EL (cell line): ENCODE data around the gene APCDD1L.
A peak's percentile ranks its signal among the peaks of the same experiment; 100 is the strongest.

Experiments
- DNase-seq: peaks from one replicate; pipeline ENCODE4 v3.0.0-alpha.2; 2016

Gene APCDD1L

DNA sequence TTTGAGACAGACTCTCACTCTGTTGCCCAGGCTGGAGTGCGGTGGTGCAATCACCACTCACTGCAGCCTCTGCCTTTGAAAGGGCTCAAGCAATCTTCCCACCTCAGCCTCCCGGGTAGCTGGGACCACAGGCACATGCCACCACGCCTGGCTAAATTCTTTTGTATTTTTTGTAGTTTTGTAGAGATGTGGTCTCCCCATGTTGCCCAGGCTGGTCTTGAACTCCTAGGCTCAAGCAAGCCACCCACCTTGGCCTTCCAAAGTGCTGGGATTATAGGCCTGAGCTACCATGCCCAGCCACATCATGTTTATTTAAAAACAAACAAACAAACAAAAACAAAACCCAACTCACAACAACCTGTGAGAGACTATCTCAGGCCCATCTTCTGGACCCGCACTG is 29.7 kb upstream of the APCDD1L start:
- no peak for DNase-seq

DNA sequence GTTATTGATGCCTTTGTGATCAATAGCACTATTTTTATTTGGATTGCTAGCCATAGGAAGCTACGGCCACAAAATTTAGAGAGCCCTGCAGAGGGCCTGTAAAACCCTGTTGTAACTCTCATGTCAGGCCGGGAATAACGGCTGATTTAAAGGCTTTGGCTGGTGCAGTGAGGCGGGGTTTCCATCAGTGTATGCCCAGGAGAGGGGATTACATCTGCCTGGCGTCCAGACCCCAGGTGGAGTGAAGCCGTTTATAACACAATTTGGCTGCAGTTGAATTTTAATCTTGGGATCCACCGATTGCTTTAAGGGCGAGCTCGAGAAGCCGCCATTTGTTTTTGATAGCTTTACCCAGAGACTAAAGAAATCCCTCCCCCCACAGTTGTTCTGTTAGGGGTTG is 29.1 kb upstream of the APCDD1L start:
- DNase-seq, result no peak

DNA sequence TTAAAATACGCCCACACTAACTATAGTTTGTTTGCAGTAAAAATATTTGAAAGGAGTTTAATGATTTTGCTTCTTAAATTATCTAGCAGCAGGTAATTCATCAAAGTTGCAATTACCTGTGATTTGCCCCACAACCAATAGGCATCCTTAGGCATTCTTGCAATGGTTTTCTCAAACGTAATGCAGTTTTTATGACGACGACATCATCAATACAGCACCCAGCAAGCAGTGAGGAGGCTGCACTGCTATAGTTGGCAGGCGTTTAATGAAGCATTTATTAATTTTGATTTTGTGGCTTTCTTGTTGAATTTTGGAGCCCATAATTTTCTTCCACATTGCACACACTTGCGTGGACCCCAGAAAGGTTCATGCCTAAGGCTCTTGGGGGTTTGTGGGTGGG is 28.1 kb upstream of the APCDD1L start:
- no peak for DNase-seq

DNA sequence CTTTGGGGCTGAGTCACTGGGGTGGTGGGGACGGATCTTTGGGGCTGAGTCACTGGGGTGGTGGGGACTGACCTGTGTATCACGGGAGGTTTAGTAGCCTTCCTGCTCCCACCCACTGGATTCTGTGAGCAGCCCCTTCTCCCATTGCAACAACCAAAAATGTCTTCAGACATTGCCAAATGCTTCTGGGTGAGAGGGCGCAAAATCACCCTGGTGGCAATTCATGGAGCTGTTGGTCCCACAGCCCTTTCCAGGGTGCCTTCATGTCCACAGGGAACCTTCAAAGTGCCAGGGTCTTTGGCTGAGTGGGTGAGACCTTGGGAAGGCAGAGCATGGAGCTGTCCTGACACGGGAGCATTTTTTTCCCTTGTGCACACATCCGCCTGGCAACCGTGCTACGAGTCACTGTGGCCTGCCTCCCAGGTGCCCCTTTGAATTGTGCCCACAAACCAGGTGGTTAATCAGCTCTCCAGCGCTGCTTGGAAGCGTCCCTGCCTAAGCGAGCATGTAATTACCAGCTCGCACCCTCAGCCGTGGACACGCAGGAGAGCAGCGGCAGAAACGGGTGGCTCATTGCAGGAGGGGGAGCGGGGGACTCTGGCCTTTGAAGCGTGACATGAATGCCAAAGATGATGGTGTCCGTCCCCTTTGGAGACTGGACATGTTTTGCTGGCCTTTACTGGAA is 27.4 kb upstream of the APCDD1L start:
- peak; percentile 48 for DNase-seq

DNA sequence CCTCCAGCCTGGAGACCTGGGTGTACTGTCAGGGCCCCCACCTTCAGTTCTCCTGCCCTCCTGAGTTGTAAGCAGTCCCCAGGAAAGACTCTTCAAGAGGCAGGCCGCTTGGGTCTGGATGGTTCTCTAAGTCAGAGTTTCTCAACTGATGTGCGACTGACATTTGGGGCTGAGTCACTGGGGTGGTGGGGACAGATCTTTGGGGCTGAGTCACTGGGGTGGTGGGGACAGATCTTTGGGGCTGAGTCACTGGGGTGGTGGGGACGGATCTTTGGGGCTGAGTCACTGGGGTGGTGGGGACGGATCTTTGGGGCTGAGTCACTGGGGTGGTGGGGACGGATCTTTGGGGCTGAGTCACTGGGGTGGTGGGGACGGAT is 26.8 kb upstream of the APCDD1L start:
- peak; percentile 64 for DNase-seq

DNA sequence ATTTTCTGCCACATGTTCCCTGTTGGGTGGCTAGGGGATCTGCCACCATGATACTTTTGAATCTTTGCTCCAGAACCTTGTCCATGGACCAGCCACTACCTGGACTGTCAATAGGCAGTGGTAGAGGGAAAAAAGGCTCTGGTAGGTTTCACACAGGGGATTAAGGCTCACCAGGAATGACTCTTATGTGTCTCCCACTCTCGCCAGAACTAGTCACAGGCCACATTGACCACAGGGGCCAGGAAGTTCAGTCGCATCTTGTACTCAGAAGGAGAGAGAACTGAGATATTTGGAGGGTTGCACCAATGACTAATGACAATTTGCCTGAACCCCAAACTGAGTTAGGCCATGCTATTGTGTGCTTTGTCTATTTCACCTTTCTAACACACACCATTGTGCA is 23.6 kb upstream of the APCDD1L start:
- peak; percentile 72 for DNase-seq

DNA sequence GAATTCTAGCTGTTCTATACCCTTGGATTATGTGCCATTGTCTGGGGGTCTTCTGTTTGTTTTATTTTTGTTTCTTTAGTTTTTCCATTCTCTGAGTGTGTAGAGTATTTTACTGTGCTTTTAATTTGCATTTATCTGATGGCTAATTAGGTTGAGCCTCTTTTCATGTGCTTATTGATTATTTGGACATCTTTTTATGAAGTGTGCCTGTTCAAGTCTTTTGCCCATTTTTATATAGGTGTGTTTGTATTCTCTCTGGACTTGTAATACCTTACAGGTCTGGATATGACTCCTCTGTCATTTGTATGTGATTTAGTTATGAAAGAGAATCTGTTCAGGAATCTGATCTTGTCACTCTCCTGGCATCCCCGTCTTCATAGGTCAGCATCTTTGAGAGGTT is 22.6 kb upstream of the APCDD1L start:
- DNase-seq, result no peak

DNA sequence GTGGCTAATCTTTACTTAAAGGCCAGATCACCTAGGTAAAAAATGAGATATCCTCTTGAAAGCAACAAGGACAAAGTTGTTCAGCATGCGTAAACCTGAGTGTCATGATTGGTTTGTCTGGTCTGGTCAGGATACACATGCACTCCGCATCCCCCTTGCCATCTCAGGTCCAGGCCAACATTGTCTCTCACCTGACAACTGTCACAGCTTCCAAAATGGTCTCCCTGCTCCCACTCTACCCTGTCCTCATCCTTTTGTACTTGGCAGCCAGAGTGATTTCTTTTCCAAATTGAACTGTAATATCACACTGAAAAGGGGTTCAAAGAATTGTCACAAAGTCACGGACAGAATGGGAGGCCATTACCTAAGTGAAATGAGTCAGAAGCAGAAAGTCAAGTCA is 21.1 kb upstream of the APCDD1L start:
- DNase-seq, result no peak

DNA sequence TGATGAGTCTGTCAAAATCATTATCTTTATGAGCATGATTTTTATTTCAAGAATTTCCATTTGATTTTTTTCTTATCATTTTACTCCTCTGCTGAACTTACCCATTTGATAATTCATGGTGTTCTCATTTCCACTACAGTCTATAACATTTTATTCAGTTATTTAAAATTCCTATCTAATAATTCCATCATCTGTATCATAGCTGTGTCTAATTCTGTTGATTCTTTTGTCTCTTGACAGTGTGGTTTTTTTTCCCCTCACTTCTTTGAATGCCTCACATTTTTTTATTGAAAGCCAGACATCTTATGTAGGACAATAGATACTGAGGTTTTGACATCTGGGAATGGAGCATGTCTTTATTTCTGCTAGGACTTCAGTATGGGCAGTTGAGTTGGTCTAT is 16.5 kb upstream of the APCDD1L start:
- no peak for DNase-seq

DNA sequence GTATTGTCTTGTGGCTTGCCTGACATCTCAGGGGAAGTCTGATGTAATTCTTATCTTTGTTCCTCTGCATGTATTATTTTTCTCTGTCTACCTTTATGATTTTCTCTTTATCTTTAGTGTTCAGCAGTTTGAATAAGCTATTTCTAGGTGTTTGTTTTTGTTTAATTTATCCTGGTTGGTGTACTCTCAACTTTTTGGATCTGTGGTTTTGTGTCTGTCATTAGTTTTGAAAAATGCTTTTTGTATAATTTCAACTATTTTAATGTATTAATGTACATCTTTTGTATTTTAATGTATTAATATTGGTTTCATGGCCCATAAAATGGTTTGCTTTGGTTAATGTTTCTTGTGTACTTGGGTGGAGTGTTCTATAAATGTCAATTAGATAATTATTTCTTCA is 15.9 kb upstream of the APCDD1L start:
- no peak for DNase-seq

DNA sequence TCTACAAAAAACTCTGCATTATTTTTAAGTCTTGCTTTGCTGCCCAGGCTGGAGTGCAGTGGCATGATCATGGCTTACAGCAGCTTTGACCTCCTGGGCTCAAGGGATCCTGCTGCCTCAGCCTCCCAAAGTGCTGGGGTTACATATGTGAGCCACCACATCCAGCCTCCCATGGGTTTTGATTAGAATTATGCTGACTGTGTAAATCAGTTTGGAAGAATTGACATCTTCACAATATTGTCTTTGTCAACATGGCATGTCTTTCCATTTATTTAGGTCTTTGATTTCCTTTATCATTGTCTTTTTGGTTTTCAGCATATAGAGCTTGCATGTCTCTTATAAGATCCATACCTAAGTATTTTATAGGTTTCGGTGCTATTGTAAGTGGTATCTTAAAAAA is 13.2 kb upstream of the APCDD1L start:
- no peak for DNase-seq

DNA sequence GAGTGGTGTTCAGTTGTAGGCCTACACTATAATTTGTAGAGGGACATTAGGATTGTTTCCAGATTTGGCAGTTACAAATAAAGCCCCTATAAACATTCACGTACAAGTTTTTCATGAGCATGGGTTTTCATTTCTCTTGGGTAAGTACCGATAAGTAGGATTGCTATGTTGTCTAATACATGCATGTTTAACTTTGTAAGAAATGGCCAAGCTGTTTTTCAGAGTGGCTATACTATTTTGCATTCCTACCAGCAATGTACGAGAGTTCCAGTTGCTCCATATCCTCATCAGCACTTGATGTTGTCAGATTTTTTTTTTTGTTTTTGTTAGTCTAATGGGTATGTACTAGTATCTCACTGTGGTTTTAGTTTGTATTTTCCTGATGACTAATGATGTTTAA is 11.2 kb upstream of the APCDD1L start:
- DNase-seq, result no peak

DNA sequence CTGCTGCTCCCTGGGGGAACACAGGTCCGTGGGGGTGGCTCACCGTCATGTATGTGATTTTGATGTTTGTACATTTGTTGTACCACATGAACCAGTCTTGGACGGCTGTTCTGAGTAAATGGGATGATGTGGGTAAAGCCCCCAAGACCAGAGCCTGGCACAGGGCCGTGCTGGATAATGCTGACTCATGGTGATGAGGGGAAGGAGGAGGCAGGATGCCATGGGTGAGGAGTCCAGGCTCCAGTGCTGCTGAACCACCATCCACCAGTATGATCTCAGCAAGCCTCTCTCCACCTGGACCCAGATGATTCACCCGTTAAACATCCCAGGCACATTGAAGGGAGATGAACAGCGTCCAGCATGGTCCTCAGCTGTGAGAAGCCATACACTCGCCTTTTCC is 9.6 kb upstream of the APCDD1L start:
- DNase-seq, result peak; percentile 93

DNA sequence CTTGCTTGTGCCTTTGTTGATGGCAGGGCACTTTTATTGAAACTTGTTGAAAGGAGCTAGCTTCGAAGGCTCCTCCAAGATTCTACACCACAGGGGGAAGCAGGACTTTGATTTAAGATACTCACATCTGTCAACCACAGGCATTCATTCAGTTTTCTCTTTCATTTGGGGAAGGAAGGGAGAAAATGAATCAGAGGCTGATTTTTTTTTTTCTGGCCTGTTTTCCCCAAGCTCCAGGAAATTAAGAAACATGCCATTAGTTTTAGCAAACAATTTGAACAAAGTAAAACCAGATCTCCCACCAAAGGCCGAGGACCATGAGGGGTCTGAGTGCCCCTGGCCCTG is 8.7 kb upstream of the APCDD1L start:
- DNase-seq, result peak; percentile 51

DNA sequence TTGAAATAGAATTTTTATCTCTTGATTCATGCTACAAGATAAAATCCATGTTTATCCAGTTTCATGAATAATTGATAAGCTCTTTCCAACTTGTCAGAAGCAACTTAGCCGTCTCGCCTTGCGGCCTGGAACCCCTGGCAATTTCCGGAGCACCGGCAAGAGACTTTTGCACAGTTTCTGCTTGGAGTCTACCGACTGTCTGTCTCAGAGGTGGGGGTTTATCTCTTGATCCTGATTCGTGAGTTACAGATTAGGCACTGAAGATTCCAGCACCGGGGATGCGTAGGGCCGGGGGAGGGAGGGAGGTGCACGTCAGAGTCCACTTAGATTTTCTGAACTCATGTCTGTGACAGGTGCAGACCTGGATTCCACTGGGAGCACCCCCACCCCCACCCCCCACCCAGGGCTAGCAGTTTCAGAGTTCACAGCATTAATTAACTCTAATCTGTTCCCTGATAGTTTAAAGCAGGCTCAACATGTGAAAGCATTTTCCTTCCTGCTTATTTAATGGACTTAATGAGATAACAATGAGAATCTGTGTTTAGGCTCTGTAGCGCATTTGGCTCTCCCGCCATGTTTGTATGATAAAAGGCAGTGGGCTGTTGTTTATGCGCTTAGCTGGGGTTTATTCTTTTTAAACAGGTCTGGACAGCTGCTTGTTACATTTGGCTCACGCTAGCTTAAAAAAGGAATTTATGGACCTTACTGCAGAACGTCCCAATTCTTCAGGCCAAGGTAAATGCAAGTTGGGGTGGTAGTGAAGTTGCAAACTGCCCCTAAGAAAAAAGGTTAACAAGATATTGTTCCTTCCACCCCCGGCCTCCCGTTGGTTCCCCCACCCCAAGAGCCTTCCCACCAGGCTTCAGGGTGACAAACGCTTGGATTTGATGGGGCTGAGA is 8.1 kb upstream of the APCDD1L start:
- no peak for DNase-seq

DNA sequence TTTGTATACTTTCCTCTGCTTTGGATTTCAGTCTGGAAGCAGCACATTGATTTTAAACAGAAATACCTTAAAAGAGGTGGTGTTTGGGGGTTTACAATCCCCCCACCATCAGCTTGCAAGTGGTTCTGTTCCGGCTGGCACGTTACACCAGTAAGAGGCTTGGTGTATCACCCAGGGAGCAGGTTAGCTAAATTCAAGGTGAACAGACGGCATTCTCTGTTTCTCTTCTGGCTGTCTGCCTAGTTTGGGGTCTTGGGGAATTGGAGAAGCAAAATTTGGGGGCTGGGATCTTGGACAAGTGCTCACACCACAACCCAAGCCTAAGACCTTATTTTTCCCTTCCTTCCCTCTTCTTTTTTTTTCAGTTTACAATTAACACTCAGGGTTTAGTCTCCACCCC is 7.5 kb upstream of the APCDD1L start:
- DNase-seq, result no peak

DNA sequence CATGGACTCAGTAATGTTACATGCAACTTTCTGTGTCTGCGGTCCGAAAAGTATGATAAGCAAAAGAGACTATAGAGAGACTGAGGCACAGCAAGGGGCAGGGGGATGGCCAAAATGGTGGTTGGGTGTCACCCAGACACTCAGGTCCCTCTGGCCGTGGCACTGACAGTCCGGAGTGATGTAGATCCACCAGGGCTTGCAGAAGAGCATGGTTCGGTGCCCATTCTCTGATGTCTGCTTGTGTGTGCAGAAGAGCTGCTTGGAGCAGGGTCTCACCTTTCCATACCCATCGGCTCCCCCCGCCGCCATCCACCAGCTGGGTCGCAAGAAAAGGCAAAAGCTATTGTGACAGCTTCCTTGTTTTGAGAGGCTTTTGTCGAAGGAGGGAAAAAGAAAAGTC is 6.6 kb upstream of the APCDD1L start:
- no peak for DNase-seq

DNA sequence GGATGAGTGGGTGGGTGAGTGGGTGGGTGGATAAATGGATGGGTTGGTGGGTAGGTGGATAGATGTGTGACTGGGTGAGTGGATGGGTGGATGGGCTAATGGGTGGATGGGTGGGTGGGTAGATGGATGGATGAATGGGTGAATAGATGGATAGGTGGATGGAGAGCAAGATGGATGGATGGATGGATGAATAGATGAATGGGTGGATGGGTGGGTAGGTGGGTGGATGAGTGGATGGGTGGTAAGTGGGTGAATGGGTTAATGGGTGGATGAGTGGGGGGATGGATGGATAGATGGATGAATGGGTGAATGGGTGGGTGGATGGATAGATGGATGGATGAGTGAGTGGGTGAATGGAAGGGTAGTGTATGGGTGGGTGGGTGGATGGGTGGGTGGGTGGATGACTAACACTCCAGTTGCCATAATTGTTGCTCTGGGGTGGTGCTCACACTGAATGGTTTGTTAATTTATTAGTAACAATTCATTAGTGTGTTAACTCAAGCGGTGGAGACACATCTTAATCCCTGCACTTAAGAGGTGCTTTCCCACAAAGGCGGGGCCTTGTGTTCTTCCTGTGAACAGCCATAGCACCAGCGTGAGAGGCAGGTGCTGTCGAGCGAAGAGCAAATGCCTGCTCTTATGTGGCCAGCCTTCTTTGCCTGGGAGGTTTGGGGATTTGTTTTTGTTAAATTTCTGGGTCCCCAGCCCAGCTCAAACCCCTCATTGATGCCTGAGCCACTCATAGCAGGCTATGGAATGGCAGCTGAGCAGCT is 4.9 kb upstream of the APCDD1L start:
- DNase-seq, result no peak

DNA sequence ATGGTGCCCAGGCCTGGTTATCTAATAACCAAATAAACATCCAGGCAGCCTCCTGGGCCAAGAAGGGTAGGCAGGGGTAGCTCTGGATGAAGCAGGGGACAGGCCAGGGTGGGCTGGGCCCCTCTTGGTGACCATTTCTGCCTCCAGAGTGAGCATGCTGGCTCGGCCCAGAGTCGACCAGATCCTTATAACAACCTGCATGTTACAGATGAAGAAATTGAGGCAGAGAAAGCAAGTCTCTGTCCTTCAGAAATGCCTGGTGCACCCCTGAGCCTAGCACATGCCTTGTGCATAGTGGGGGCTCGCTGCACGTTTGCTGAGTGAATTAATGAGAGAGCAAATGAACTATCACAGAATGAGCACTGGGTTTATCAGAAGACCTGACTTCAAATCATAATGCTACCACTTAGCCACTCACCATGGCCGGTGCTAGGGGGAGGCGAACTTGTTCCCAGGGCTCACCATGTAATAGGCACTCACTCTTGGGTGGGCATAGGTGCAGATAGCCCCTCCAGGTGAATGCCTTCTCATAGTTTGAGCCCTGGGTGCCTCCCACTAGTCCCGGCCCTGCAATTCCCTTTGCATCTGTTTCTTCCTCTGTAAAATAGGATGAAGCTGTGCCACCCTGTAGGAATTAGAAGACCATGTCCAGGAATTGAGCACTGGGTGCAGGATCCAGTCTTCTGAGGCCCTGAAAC is 3.8 kb upstream of the APCDD1L start:
- no peak for DNase-seq

DNA sequence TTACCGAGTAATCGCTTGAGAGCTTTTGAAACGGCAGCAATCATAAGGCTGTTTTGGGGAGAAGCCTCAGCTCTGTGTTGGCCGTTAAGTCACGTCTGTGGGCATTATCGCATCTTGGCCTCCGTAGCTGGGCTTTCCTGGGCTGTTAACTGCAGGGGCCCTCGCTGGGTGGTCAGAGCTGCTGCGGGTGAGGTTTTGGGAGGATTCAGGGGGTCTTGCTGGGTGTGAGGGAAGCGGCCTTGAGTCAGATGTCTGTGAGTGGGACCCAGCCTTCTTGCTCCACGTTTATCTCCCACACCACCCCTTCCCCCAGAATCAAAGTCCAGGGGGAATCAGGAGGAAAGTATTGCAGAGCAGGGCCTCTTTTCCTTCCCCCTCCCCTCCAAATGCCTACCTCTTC is 3.2 kb upstream of the APCDD1L start:
- DNase-seq, result no peak

DNA sequence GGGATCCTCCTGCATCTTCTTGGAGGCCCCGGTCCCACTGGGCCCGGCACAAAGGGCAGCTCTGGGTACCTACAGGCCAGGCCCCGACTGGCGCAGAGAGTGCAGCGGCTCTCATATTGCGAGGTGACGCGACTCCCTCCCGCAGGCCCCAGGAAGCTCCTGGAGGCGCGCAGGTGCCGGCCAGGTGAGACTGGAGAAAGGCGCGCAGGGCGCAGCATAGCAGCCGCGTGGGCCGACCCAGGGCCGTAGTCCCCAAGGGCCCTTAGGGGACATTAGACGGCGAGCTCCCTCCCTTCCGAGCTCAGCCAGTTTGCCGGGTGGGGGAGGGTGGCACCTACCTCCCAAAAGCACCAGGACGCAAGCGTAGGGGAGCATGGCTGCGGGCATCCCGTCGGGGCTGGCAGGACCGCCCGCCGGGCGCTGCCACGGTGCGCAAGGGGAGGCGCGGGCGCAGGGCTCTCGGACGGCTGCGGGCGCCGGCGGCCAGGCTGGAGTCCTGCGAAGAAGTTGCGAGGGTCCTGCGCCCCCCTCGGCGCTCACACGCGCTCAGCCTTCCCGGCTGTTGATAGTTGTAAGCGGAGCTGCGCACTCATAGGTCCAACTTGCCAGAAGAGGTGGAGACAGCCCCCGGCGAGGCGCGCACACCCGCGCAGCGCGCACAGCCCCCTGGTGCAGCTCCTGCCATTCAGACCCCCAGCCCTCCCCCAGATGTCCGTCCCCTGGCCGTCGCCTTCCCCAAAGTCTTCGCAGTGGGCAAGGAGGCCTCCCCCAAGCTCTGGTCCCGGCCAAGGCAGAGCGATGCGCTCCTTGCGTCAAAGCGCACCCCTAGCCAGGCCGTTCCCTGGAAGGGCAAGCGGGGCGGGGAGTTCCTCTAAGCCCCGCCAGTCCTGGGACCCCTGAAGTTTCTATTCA is 622 bp downstream of the APCDD1L start:
- peak; percentile 32 for DNase-seq

DNA sequence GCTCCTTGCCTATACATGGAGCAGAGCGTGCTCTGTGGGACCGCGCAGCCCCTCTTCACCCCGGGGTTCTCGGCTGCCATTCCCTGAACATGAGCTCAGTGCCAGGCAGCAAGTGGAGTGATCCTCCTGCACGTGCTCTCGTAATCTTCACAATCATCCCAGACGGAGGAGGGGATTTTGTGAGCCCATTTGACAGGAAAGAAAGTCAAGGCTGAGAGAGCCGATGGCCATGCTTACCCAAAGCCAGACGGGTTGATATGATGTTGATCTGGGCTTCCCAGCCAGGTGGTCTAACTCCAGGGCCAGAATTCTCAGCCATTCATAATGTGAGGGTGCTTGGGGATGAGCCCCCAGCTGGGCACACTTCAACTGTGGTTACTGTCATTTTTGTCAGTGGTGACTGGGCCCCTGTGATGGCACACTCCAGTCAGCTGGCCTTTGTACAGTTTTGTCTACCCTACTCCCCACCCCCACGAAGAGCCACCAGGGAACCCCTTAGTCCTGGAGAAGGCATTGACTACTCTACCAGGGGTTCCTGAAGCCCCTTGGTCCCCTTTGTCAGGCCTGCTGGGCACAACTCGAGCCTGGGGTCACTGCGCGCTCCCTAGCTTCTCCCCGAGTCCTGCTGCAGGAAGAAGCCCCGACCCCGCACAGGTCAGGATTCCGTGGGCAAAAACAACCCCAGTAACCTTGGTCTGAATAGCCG is 1.5 kb downstream of the APCDD1L start:
- DNase-seq, result no peak
